Lower leg skin (tissue), 3 donors: Measurements from ENCODE around the gene ODF2.

Experiments used
- POLR2A ChIP-seq, 2 donors: fragments of 450-650 bp; IDR thresholded peaks; one replicate each; pipeline ENCODE4 v1.6.1; 2016 to 2017; ENCODE audit warnings: antibody characterized with exemption in 2 of 2, mild to moderate bottlenecking in 1 of 2, moderate library complexity in 1 of 2
- TF ChIP-seq, protein P1 (sequence below), 3 donors: fragments of 450-650 bp; IDR thresholded peaks; one replicate each; pipeline ENCODE4 v1.5.1; 2016; ENCODE audit warnings: antibody characterized with exemption in 3 of 3, mild to moderate bottlenecking in 3 of 3, moderate library complexity in 2 of 3

DNA sequence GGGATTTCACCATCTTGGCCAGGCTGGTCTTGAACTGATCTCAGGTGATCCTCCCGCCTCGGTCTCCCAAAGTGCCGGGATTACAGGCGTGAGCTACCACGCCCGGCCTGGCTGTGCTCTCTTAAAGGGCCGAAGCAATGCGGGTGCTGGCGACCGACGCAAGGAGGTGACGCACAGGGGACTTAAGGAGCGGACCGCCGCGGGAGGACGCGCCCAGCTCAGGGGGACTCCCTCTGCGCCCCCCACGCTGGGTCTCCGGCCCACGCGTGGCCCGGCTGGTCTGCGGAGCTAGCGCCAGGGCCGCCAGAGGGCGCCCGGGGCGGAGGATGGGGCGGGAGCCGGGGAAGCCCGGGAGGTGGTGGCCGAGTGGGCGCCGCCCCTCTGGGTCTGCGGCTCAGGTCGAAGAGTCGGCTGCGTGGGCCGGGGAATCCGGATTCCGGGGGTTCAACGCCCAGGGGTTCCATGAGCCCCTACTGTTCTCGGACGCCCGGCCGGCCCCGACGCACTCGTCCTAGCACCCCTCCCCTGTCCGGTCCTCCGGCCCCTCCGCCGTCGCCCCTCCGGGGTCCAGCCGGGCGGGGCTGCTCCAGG, 35.7 kb upstream of the ODF2 start:
- TF ChIP-seq, protein P1, sequence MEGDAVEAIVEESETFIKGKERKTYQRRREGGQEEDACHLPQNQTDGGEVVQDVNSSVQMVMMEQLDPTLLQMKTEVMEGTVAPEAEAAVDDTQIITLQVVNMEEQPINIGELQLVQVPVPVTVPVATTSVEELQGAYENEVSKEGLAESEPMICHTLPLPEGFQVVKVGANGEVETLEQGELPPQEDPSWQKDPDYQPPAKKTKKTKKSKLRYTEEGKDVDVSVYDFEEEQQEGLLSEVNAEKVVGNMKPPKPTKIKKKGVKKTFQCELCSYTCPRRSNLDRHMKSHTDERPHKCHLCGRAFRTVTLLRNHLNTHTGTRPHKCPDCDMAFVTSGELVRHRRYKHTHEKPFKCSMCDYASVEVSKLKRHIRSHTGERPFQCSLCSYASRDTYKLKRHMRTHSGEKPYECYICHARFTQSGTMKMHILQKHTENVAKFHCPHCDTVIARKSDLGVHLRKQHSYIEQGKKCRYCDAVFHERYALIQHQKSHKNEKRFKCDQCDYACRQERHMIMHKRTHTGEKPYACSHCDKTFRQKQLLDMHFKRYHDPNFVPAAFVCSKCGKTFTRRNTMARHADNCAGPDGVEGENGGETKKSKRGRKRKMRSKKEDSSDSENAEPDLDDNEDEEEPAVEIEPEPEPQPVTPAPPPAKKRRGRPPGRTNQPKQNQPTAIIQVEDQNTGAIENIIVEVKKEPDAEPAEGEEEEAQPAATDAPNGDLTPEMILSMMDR (IDR thresholded peaks at IDR 0.05) = no peak
- TF ChIP-seq POLR2A (IDR thresholded peaks at IDR 0.05) = no peak
